ENCODE data around the gene H2BK1.

Gene H2BK1

GRCh38 chr7:151210087-151210854 lies at the start of gene H2BK1:
TSS of gene H2BK1 (minus strand) at chr7:151210488. CDS start at chr7:151210318, 170 bp downstream.
- no peak for DNase-seq

DNA sequence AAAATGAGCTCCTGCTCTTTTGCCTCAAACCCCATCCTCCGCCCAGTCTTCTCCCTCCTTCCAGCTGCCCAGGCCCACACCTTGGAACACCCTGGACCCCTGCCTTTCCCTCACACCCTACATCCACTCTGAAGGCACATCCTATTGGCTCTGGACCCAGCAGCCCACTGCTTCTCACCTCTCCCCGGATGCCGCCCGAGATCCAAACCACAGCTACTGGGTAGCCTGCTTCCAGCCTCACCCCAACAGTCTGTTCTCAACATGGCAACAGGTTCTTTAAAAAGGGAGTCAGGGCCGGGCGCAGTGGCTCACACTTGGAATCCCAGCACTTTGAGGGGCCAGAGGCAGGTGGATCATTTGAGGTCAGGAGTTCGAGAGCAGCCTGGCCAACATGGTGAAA lies 47.7 kb upstream of the H2BK1 start:
- DNase-seq, result no peak

DNA sequence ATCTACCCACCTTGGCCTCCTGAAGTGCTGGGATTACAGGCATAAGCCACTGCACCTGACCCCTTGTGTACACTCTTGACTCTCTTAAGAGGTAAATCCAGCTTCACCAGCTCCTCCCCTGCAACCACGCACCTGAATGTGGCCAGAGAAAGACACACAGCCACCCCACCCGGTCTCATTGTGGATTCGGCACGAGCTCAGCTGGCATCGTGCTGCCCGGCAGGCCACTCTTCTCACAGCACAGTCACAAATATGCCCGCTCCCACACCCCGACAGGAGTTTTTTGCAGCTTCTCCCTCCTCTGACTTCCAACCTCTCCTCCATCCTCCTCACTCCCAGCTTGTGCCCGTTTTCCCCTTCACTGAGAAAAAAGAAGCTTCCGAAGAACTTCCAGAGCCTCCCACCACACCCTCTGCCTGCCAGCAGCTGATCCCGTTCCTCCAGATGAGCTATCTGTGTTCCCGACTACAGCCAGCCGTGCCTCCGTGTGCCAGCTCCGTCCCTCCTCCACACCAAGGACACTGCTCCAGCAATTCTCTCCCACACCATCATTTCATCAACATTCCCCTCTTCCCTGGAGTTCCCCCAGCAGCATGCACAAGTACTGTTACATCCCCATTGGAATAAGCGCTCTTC lies 46.2 kb upstream of the H2BK1 start:
- no peak for DNase-seq

DNA sequence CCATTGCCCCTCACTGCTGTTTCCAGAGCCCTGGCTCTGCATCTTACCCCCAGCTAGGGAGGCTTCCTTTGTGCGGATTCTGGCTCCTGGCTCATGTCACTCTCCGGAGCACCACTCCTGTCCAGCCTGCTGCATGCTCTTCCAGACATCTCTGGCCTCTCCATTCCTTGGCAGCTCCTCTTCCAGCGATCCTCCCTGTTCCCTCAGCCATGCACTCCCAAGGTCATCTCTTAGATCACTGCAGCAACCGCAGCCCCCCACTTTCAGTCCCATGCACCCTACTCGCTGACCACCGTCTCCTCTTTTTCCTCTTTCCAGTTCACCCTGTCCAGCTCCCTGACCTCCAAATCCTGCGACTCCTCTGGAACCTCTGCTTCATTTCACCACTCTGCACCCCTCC lies 45.1 kb upstream of the H2BK1 start:
- no peak for DNase-seq

DNA sequence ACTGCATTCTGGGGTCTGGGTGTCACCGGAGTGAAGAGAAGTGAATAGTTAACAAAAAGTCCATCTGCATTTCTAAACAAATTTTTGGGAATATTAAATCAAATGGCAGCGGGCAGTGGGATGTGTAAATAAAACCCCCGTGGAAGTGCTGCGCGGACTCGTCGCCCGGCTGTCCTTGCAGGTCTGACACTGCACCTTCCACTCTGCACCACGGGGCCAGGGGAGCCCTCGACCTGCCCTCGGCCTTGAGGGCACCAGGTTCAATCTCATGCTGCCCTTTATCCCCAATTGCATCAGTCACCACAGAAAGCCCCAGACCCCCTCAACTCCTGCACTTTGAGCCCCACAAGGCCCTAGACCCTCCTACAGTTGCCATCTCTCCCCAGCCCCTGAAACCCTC lies 44.6 kb upstream of the H2BK1 start:
- no peak for DNase-seq

DNA sequence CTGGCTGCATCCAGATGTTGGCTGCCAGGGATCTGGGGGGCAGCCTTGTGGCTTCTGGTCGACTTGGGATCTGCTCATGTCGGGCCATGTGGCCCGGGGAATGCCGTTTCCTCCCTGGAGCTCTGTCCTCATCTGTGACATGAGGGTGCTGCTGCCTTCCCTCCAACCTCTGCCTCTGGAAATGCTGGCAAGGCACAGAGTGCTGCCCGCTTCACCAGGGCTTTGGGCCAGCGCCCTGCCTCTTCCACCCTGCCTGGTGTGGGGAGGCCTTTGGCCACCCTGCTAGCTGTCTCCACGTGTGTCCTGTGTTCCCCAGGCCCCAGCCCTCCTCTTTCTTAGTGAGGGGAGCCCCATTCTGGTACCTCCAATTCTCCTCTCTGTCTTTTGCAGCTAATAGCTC lies 44.0 kb upstream of the H2BK1 start:
- DNase-seq, result no peak

GRCh38 chr7:151252961-151253711 lies 42.8 kb upstream of the H2BK1 start:
- no peak for DNase-seq

GRCh38 chr7:151252561-151252835 lies 42.2 kb upstream of the H2BK1 start:
- no peak for DNase-seq

GRCh38 chr7:151251689-151252560 lies 41.6 kb upstream of the H2BK1 start:
- peak in 1 of 4 experiments; percentile 19 for DNase-seq

GRCh38 chr7:151251328-151251688 lies 41.0 kb upstream of the H2BK1 start:
- no peak for DNase-seq

GRCh38 chr7:151250181-151251132 lies 40.2 kb upstream of the H2BK1 start:
- no peak for DNase-seq

- DNase-seq, result no peak
These were observed 39.4 kb upstream of the H2BK1 start for GRCh38 chr7:151249732-151250072.

DNA sequence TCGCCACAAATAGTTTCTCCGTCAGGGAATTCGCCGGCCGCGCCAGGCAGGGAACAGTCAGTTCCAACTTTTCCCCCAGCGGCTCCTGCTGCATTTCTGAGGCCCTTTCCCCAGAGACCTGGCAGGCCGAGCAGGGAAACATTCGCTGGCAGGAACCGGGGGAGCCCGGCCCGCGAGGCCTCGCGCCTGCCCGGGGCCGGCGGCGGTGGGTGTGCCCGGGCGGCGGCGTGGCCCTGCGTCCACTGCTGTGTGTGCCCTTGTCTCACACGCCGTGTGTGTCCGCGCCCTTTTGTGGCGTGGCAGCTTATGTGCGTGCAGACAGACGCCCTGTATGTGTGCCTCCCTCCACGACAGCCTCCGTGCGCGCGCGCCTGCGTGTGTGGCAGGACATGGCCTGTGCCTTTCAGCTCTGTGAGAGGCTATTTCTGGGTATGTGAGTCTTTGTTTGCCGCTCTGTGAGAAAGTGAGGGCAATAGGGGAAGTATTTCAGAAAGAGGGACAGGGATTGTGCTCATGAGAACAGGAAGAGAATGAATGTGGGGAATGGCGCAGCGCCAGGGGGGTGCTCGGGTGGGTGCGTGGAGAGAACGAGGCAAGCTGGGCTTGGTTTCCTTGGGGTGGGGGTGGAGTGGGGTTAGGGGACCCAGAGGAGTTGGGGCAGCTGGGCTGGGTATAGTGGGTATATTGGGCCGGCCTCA lies 38.9 kb upstream of the H2BK1 start:
- DNase-seq, result peak in 1 of 4 experiments; percentile 39

DNA sequence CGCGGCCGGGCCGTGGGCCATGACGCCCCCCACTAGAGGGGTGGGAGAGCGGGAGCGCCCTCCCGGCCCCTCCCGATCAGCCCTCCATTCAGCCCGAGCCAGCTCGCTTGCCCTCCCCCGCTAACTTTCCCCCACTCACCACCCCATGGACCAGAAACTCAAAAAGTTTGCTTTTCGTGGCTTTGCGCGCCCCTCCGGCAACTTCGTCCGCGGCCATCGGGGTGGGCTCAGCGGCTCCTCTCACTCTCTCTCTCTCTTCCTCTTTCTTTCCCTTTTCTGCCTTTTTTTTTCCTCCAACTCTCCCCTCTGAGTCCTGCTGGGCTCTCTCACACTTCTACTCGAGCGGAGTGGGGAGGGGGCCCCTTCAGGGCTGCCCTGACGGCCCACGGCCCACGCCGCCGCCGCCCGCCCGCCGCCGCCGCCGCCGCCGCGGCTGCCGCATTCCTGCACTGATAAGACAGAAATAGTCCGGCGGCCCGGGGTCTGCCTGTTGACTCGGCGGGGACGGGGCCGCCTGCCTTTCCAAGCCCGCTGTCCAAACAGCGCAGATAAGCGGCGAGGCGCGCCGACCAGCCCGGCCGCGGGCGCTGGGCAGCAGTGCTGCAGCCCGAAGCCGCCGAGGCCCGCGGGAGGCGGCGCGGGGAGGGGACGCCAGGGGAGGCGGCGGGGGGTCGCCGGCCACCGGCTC lies 38.2 kb upstream of the H2BK1 start, which contains the start of gene SMARCD3:
Gene SMARCD3, minus strand, starts transcription at position 349 of the 688 bp plus-strand sequence. Its CDS starts 132 bp downstream, at position 217.
- DNase-seq, result peak in 1 of 4 experiments; percentile 31

- no peak for DNase-seq
These were observed 37.5 kb upstream of the H2BK1 start for GRCh38 chr7:151247611-151248345.

- DNase-seq, result no peak
These were observed 36.7 kb upstream of the H2BK1 start for GRCh38 chr7:151246851-151247580.

GRCh38 chr7:151246102-151246850 lies 36.0 kb upstream of the H2BK1 start:
- DNase-seq, result no peak

GRCh38 chr7:151245360-151246101 lies 35.2 kb upstream of the H2BK1 start:
- peak in 3 of 4 experiments; percentile 34 to 71 (median 35) for DNase-seq

Data from activated naive CD4-positive, alpha-beta T cell (primary cell).